NCI-H187 (cell line): ENCODE measurements around the gene KLHDC7B.

Experiments
- DNase-seq, 2 experiments: peaks; one replicate each; lab custom pipeline; 2025; lab: John Stamatoyannopoulos, UW

KLHDC7B gene

GRCh38 chr22:50548040-50548920 lies 2.6 kb downstream of the KLHDC7B start:
- no peak for DNase-seq

GRCh38 chr22:50548921-50549790 lies 3.5 kb downstream of the KLHDC7B start:
- no peak for DNase-seq

- no peak for DNase-seq
Observed at GRCh38 chr22:50550395-50550794, 4.7 kb downstream of the KLHDC7B start.

GRCh38 chr22:50551160-50551752 lies 5.6 kb downstream of the KLHDC7B start:
- DNase-seq: no peak

GRCh38 chr22:50553310-50553709 lies 7.6 kb downstream of the KLHDC7B start:
- no peak for DNase-seq

GRCh38 chr22:50556703-50557102 lies 11.0 kb downstream of the KLHDC7B start:
- DNase-seq: no peak

GRCh38 chr22:50560034-50560433 lies 14.3 kb downstream of the KLHDC7B start:
- no peak for DNase-seq

- DNase-seq: no peak
Observed at GRCh38 chr22:50561401-50562358, 16.0 kb downstream of the KLHDC7B start.

- DNase-seq: peak; percentile 12 to 68
Observed at GRCh38 chr22:50562523-50563412, 17.1 kb downstream of the KLHDC7B start, which contains the start of gene SYCE3. SYCE3 (minus strand) TSS chr22:50562919; CDS start chr22:50556405, 6,514 bp downstream.

- no peak for DNase-seq
Observed at GRCh38 chr22:50563413-50564160, 17.9 kb downstream of the KLHDC7B start.

GRCh38 chr22:50564289-50564688 lies 18.6 kb downstream of the KLHDC7B start:
- no peak for DNase-seq

GRCh38 chr22:50567721-50568252 lies 22.1 kb downstream of the KLHDC7B start:
- no peak for DNase-seq

GRCh38 chr22:50568626-50569025 lies 22.9 kb downstream of the KLHDC7B start:
- DNase-seq: no peak

- DNase-seq: no peak
Observed at GRCh38 chr22:50569041-50569459, 23.4 kb downstream of the KLHDC7B start.

GRCh38 chr22:50569896-50570535 lies 24.3 kb downstream of the KLHDC7B start:
- no peak for DNase-seq

- DNase-seq: no peak
Observed at GRCh38 chr22:50570861-50571260, 25.2 kb downstream of the KLHDC7B start.

- DNase-seq: no peak
Observed at GRCh38 chr22:50571264-50572175, 25.8 kb downstream of the KLHDC7B start.
